GM12891 (cell line): ENCODE results near the gene NASP.
A peak's percentile ranks its signal among the peaks of the same experiment; 100 is the strongest.

Experiments used
- DNase-seq: peaks from one replicate; pipeline ENCODE4 v3.0.0; 2011; ENCODE audit warnings: low spot score; ENCODE audit not compliant: insufficient read length
- FAIRE-seq: peaks from 2 replicates; lab custom pipeline; 2011; peaks lifted over from hg19 to GRCh38; lab: Jason Lieb, UNC
- PAX5 ChIP-seq: IDR thresholded peaks from 2 replicates; pipeline ENCODE4 v1.6.1; 2011; ENCODE audit warnings: low read length, moderate library complexity, mild to moderate bottlenecking; ENCODE audit not compliant: insufficient read depth, severe bottlenecking
- POLR2A ChIP-seq: IDR thresholded peaks from 2 replicates; pipeline ENCODE4 v1.6.1; 2011; ENCODE audit warnings: low read depth, low read length, control low read depth
- POLR2AphosphoS5 ChIP-seq: IDR thresholded peaks from 2 replicates; pipeline ENCODE4 v1.6.1; 2011; ENCODE audit warnings: low read depth, low read length, control low read depth
- POU2F2 ChIP-seq: IDR thresholded peaks from 2 replicates; pipeline ENCODE4 v1.6.1; 2011; ENCODE audit warnings: low read depth, mild to moderate bottlenecking, control low read depth, low read length, moderate library complexity
- SPI1 ChIP-seq: IDR thresholded peaks from 2 replicates; pipeline ENCODE4 v1.6.1; 2011; ENCODE audit warnings: low read depth, low read length, control low read depth
- TAF1 ChIP-seq: IDR thresholded peaks from 2 replicates; pipeline ENCODE4 v1.6.1; 2011; ENCODE audit warnings: low read depth, low read length, control low read depth

The NASP gene

DNA sequence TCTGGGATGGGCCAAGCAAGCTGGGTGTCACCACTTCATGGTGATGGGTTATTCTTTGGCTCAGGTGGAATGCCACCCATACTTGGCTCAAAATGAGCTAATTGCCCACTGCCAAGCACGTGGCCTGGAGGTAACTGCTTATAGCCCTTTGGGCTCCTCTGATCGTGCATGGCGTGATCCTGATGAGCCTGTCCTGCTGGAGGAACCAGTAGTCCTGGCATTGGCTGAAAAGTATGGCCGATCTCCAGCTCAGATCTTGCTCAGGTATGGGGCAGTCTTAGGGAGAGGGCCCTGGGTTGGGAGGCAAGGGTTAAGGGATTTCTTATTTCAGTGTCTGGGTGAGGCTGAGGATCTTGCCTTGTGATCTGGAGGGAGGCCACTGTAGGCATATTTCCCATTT is 15.4 kb upstream of the NASP start:
- FAIRE-seq (no peak), DNase-seq (no peak)
- TF ChIP-seq SPI1 = no peak
- 0 out of 2 replicates have a peak, but pooled peaks have one; percentile 31 for TF ChIP-seq POLR2AphosphoS5

DNA sequence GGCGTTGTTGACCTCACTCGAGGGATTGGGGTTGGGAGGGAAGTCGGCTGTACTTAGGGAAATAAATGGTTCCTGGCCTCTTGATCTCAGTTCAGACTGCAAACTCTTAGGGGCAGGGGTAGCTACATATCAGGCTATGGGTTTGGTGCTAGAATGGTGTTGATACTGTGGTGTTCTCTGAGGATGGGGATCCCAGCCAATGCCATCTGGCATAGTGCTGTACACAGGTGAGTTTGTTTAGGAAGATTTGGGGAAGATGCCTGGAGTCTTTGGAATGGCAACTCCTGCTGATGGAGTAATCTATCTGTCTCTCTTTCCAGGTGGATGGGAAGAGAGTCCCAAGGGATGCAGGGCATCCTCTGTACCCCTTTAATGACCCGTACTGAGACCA is 14.3 kb upstream of the NASP start:
- DNase-seq = no peak
- FAIRE-seq = no peak
- TF ChIP-seq TAF1 = no peak
- TF ChIP-seq PAX5 = no peak
- TF ChIP-seq SPI1 = no peak
- TF ChIP-seq POU2F2 = no peak
- TF ChIP-seq POLR2A = no peak

DNA sequence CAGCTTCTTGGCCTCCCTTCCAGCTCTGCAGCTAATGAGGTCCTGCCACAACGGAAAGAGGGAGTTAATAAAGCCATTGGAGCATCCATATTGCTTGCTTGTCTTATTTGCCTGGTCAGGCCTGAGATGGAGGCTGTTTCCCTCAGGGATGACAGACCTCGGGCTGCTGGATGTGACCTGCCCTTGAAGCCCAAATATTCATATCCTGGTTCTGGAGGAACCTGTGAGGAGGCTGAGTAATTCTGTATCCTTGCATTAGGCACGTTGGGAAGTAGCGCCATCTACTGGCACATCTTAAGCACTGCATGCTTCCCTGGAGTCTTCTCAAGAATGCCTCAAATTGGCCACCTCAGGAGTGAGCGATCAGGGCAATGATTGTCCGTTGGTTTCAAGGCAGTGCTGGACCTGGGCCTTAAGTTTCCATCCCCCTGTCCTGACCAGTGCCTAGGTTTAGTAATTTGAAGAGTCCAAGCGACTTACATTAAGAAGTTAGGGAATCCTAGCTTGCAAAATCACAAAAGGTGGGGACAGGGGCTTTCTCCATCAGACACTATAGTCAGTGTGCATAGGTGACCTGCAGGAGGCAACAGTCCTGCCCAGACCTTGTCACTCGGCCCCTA is 13.8 kb upstream of the NASP start:
- DNase-seq = peak; percentile 41
- 0 out of 2 replicates have a peak, but pooled peaks have one; percentile 8 for TF ChIP-seq POU2F2
- no peak for TF ChIP-seq TAF1
- TF ChIP-seq POLR2AphosphoS5 = no peak
- FAIRE-seq = peak; percentile 86

GRCh38 chr1:45570631-45571030 is 13.2 kb upstream of the NASP start:
- DNase-seq = no peak
- FAIRE-seq = no peak
- TF ChIP-seq POLR2A = no peak
- TF ChIP-seq POLR2AphosphoS5 = no peak
- TF ChIP-seq SPI1 = no peak
- TF ChIP-seq POU2F2 = no peak
- no peak for TF ChIP-seq TAF1
- TF ChIP-seq PAX5 = no peak

- FAIRE-seq (no peak), DNase-seq (no peak)
- no peak for TF ChIP-seq SPI1
- TF ChIP-seq POU2F2 = no peak
These were observed 10.5 kb upstream of the NASP start for GRCh38 chr1:45573231-45573804.

DNA sequence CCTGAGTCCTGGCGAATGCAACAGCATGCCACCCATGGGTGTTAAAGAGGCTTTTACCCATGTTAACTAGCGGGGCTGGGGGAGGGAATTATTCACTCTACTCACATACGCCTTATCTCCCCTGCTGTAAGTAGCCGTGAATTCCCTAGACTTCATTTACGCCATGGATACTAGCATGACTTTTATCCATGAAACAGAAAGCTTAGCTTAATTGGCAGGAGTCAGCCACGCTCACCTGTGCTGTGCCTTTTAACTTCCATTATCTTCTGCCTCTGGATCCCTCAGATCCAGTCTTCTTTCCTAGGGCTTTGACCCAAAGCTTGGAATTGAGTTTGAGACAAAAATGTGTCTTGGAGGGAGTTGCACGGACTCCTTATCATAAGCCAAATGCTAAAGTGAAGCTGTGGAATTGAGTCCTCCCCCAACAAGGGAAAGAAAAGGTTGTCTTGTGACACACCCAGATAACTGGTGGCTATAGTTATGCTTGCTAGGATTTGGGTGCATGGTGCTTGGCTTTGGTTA is 9.7 kb upstream of the NASP start:
- no peak for FAIRE-seq
- no peak for TF ChIP-seq POU2F2
- TF ChIP-seq TAF1 = no peak
- TF ChIP-seq POLR2AphosphoS5 = no peak
- no peak for TF ChIP-seq PAX5
- TF ChIP-seq SPI1 = no peak
- no peak for TF ChIP-seq POLR2A

GRCh38 chr1:45583264-45583665 is 576 bp upstream of the NASP start:
- DNase-seq = peak; percentile 92
- peak; percentile 97 for FAIRE-seq

More for the DNA sequence above, 9.7 kb upstream of the NASP start:
- no peak for DNase-seq

GRCh38 chr1:45584351-45585109 is 689 bp downstream of the NASP start:
- DNase-seq (peak; percentile 66), FAIRE-seq (peak; percentile 23)
- TF ChIP-seq SPI1 (no peak), PAX5 (no peak), POU2F2 (no peak; the same call in 1 of the 2 replicates), POLR2A (no peak), TAF1 (no peak), POLR2AphosphoS5 (no peak)

More at GRCh38 chr1:45583264-45583665, 576 bp upstream of the NASP start:
- TF ChIP-seq PAX5 (no peak), POU2F2 (no peak), SPI1 (no peak), TAF1 (no peak), POLR2AphosphoS5 (no peak), POLR2A (no peak)

DNA sequence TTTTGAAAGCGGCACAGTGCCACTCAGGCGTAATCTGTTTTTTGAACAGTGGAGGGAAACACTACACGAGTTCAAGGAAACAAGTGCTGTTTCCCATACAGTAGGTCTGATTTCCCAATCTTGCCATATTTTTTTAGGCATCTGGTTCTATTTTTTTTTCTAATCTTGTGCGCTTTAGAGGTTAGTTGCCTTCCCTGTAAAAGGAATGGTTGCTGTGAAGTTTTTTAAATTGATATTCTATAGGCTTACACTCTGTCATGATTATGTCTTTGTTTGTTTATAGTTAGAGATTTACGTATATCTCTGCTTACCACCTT is 1.2 kb downstream of the NASP start:
- TF ChIP-seq POLR2A (no peak), PAX5 (no peak), POLR2AphosphoS5 (no peak), SPI1 (no peak), TAF1 (no peak), POU2F2 (no peak)
- FAIRE-seq (no peak), DNase-seq (no peak)
